Prostate gland (tissue), 2 donors: ENCODE data around the gene DLGAP1. TPM values are rescaled to one million over a fixed set of nuclear protein-coding genes. Genes with fewer than 3 reads are reported as not detected.
"Not testable (repeated sequence)": the region's sequence is repeated elsewhere in the genome, so short reads cannot be mapped to it uniquely, and the experiment has no call there.

Experiments
- DNase-seq: peaks from one replicate; pipeline ENCODE4 v3.0.0-alpha.2; 2019; ENCODE audit warnings: low spot score
- H3K27ac ChIP-seq, 2 donors: fragments of 200-600 bp; sonication (generic); 2 replicates each; pipeline ENCODE4 v1.5.1; 2017 to 2019
- H3K27me3 ChIP-seq: fragments of 200-600 bp; sonication (generic); replicated peaks from 2 replicates; pipeline ENCODE4 v1.5.1; 2019; ENCODE audit not compliant: insufficient read depth
- H3K36me3 ChIP-seq, 2 donors: fragments of 200-600 bp; sonication (generic); 1 replicate in 1 of 2; 2 replicates in 1 of 2; pipeline versions ENCODE4 v1.5.1 to v1.8.1; 2017 to 2019
- H3K4me1 ChIP-seq: fragments of 200-600 bp; sonication (generic); replicated peaks from 2 replicates; pipeline ENCODE4 v1.5.1; 2019
- H3K4me3 ChIP-seq, 2 donors: fragments of 200-600 bp; sonication (generic); 2 replicates each; pipeline ENCODE4 v1.5.1; 2017 to 2019
- H3K9me3 ChIP-seq: fragments of 200-600 bp; sonication (generic); 2 replicates; pipeline ENCODE4 v1.5.1; 2017
- CTCF ChIP-seq, 4 experiments: fragments of 200-600 bp in 2 of 4; fragments of 450-650 bp in 2 of 4; sonication (generic) in 2 of 4; IDR thresholded peaks; 1 replicate in 3 of 4; 2 replicates in 1 of 4; pipeline ENCODE4 v1.5.1; 2016 to 2019; ENCODE audit warnings: antibody characterized with exemption in 4 of 4, mild to moderate bottlenecking in 2 of 4, moderate library complexity in 2 of 4
- POLR2A ChIP-seq: fragments of 450-650 bp; IDR thresholded peaks from one replicate; pipeline ENCODE4 v1.6.1; 2016; ENCODE audit warnings: antibody characterized with exemption, mild to moderate bottlenecking
- POLR2AphosphoS5 ChIP-seq: sonication (generic); formaldehyde crosslinking; IDR thresholded peaks from one replicate; pipeline ENCODE4 v1.6.1; 2017; ENCODE audit warnings: antibody characterized with exemption
- WGBS: methylation state at CpG from one replicate; pipeline ENCODE4 v1.1.5; 2018; 5-methylcytosine and 5-hydroxymethylcytosine counted together
- intact Hi-C: fragments of 100-400 bp; cut with DNase I; formaldehyde crosslinking; loops from one replicate; pipeline ENCODE4 v1.14.2; 2022
- total RNA-seq, 2 donors: library from RNA; depleted of rRNA; stranded (reverse); fragments of >200 nt; gene quantifications; one replicate each; pipeline ENCODE4 v1.1.0, GENCODE V29; 2016

DLGAP1 gene
- total RNA-seq, 2 donors from 2014 or later: 42.2 to 66.7 TPM

GRCh38 chr18:4040391-4041092 lies 414.6 kb downstream of the DLGAP1 start:
- 54% methylated on average over 7 of the region's 7 CpGs for WGBS
- no peak for DNase-seq
- intact Hi-C loops: no loop called here

GRCh38 chr18:4035521-4035920 lies 419.6 kb downstream of the DLGAP1 start:
- Histone ChIP-seq H3K27ac (no peak overlapping the region), H3K4me1 (no peaks in the 10 kb centered on the region), H3K27me3 (no peaks in the 10 kb centered on the region), H3K36me3 (no peaks in the 10 kb centered on the region), H3K9me3 (no peaks in the 10 kb centered on the region), H3K4me3 (no peak overlapping the region)
- WGBS: 58% methylated on average over 6 of the region's 6 CpGs
- DNase-seq: no peak
- TF ChIP-seq CTCF (IDR thresholded peaks at IDR 0.05): no peak
- no peak for TF ChIP-seq POLR2AphosphoS5
- TF ChIP-seq POLR2A: no peak
- intact Hi-C loops: no loop called here

More at GRCh38 chr18:4040391-4041092, 414.6 kb downstream of the DLGAP1 start:
- no peak overlapping the region for H3K4me3 ChIP-seq
- H3K36me3 ChIP-seq: no peaks in the 10 kb centered on the region
- H3K27ac ChIP-seq: no peak overlapping the region
- no peaks in the 10 kb centered on the region for H3K27me3 ChIP-seq
- H3K9me3 ChIP-seq: no peaks in the 10 kb centered on the region
- TF ChIP-seq POLR2A: no peak
- TF ChIP-seq POLR2AphosphoS5: no peak
- TF ChIP-seq CTCF (IDR thresholded peaks at IDR 0.05): no peak
- no peaks in the 10 kb centered on the region for H3K4me1 ChIP-seq

GRCh38 chr18:4034815-4035214 lies 420.3 kb downstream of the DLGAP1 start:
- H3K4me3 ChIP-seq, DNase-seq, H3K4me1 ChIP-seq, H3K36me3 ChIP-seq, H3K9me3 ChIP-seq, H3K27me3 ChIP-seq, H3K27ac ChIP-seq, intact Hi-C loops: not testable (repeated sequence)
- 92% methylated on average over 4 of the region's 4 CpGs for WGBS

GRCh38 chr18:4026542-4026941 lies 428.6 kb downstream of the DLGAP1 start:
- H3K9me3 ChIP-seq: no peaks in the 10 kb centered on the region
- intact Hi-C loops: no loop called here
- H3K4me1 ChIP-seq: no peaks in the 10 kb centered on the region
- WGBS: 82% methylated on average over 1 of the region's 1 CpG
- no peak for TF ChIP-seq POLR2AphosphoS5
- no peak for TF ChIP-seq CTCF (IDR thresholded peaks at IDR 0.05)
- DNase-seq: no peak
- no peak overlapping the region for H3K4me3 ChIP-seq
- no peak overlapping the region for H3K27ac ChIP-seq
- H3K36me3 ChIP-seq: no peaks in the 10 kb centered on the region
- H3K27me3 ChIP-seq: no peaks in the 10 kb centered on the region

GRCh38 chr18:4024702-4025101 lies 430.4 kb downstream of the DLGAP1 start:
- TF ChIP-seq POLR2AphosphoS5: no peak
- TF ChIP-seq POLR2A: no peak
- TF ChIP-seq CTCF (IDR thresholded peaks at IDR 0.05): no peak
- no peaks in the 10 kb centered on the region for H3K4me1 ChIP-seq
- H3K9me3 ChIP-seq: no peaks in the 10 kb centered on the region
- H3K27ac ChIP-seq: no peak overlapping the region
- DNase-seq: no peak
- no peaks in the 10 kb centered on the region for H3K36me3 ChIP-seq
- H3K4me3 ChIP-seq: no peak overlapping the region
- no peaks in the 10 kb centered on the region for H3K27me3 ChIP-seq
- WGBS: 91% methylated on average over 2 of the region's 2 CpGs
- intact Hi-C loops: no loop called here

- H3K27ac ChIP-seq, H3K4me1 ChIP-seq, H3K9me3 ChIP-seq, DNase-seq, H3K27me3 ChIP-seq, H3K36me3 ChIP-seq, intact Hi-C loops, H3K4me3 ChIP-seq: not testable (repeated sequence)
- 88% methylated on average over 1 of the region's 1 CpG for WGBS
Observed at GRCh38 chr18:4022749-4023148, 432.4 kb downstream of the DLGAP1 start.
